ENCODE measurements around the gene APBA2. TPM values are rescaled to one million over a fixed set of nuclear protein-coding genes. Genes with fewer than 3 reads are reported as not detected.

Gene APBA2
- total and polyA plus RNA-seq, 2 of the 4 experiments (the other 2 are of a cell fraction) = 21.7 to 33.0 TPM

- H3K4me3 ChIP-seq (ENCODE audit: insufficient read depth, low read depth, low read length) = no peak overlapping the region
- H2AFZ ChIP-seq (replicated peaks; ENCODE audit: low read length, poor library complexity) = no peak overlapping the region
- no peak overlapping the region for H4K5ac ChIP-seq (ENCODE audit: low read depth, low read length)
- no peak overlapping the region for H3K56ac ChIP-seq (ENCODE audit: extremely low read depth, insufficient read depth, low read length)
- H3K9ac ChIP-seq (ENCODE audit: low read depth, low read length) = no peak overlapping the region
- no CpG with 5 or more reads among the region's 15 CpGs for WGBS, 2 experiments (ENCODE audit: extremely low coverage in 2 of 2, insufficient read length in 1 of 2)
- H4K20me1 ChIP-seq (ENCODE audit: insufficient read depth, low read length) = no peaks in the 10 kb centered on the region
- no peaks in the 10 kb centered on the region; the same call in 1 of the 2 replicates for H3K36me3 ChIP-seq (ENCODE audit: control insufficient read depth, insufficient read depth, low read length)
- no peak overlapping the region for H4K91ac ChIP-seq (ENCODE audit: insufficient read depth, low read depth, low read length)
- H3K18ac ChIP-seq (ENCODE audit: low read depth, low read length) = no peak overlapping the region
- ChIA-PET CTCF (no interaction called here), POLR2A (ENCODE audit: unreplicated experiment) (no interaction called here)
- dilution Hi-C loops (cut with HindIII; ENCODE audit: low sequenced_read_pairs, unreplicated experiment) (no loop called here), in situ Hi-C loops (cut with MboI; ENCODE audit: low sequenced_read_pairs) (no loop called here), intact Hi-C loops (cut with micrococcal nuclease) (no loop called here)
- H3K4ac ChIP-seq (ENCODE audit: low read depth, low read length) = no peak overlapping the region
- peaks cover 10% of the 10 kb centered on the region; the same call in 1 of the 2 replicates for H3K9me1 ChIP-seq (ENCODE audit: insufficient read depth, low read length)
- no peak overlapping the region for H2BK5ac ChIP-seq (ENCODE audit: low read depth, low read length, poor library complexity, severe bottlenecking)
- TF ChIP-seq RCOR1 (IDR thresholded peaks at IDR 0.05; ENCODE audit: insufficient replicate concordance, low read length) (no peak), SMC3 (IDR thresholded peaks at IDR 0.05; ENCODE audit: low read depth, low read length) (no peak), RAD21 (IDR thresholded peaks at IDR 0.05; ENCODE audit: low read length) (no peak), USF2 (IDR thresholded peaks at IDR 0.05; ENCODE audit: low read depth, low read length) (no peak), MAZ (IDR thresholded peaks at IDR 0.05; ENCODE audit: borderline replicate concordance, low read depth, low read length) (no peak), CTCF (conservative IDR thresholded peaks at IDR 0.05; ENCODE audit: low read depth, low read length) (no peak), ELK1 (IDR thresholded peaks at IDR 0.05; ENCODE audit: borderline replicate concordance, low read depth, low read length) (no peak), CEBPB (IDR thresholded peaks at IDR 0.05; ENCODE audit: low read depth, low read length) (no peak), CHD1 (IDR thresholded peaks at IDR 0.05; ENCODE audit: low read depth, low read length) (no peak), MAFK (IDR thresholded peaks at IDR 0.05; ENCODE audit: low read depth, low read length) (no peak), POLR2A (IDR thresholded peaks at IDR 0.05; ENCODE audit: low read depth, low read length) (no peak), BHLHE40 (IDR thresholded peaks at IDR 0.05; ENCODE audit: low read depth, low read length) (no peak)
- no peak overlapping the region for H2BK15ac ChIP-seq (ENCODE audit: low read depth, low read length)
- no peaks in the 10 kb centered on the region for H3K4me1 ChIP-seq (ENCODE audit: control insufficient read depth, insufficient read depth, low read length)
- H3K4me2 ChIP-seq (ENCODE audit: low read depth, low read length) = no peak overlapping the region
- no peak overlapping the region for H3K14ac ChIP-seq (replicated peaks; ENCODE audit: low read depth, low read length)
- no peak overlapping the region for H2BK20ac ChIP-seq (ENCODE audit: low read depth, low read length)
- no peak overlapping the region for H2BK120ac ChIP-seq (ENCODE audit: low read depth, low read length)
- no peaks in the 10 kb centered on the region for H3K27me3 ChIP-seq (ENCODE audit: control insufficient read depth, insufficient read depth, low read length)
- H2AK9ac ChIP-seq (replicated peaks; ENCODE audit: low read depth, low read length, poor library complexity) = no peak overlapping the region
- no peak overlapping the region for H4K8ac ChIP-seq (ENCODE audit: low read depth in 2 of 2, low read length in 2 of 2)
- H3K23ac ChIP-seq (ENCODE audit: low read depth, low read length) = no peak overlapping the region
- no peak overlapping the region for H3K27ac ChIP-seq (ENCODE audit: insufficient read depth, low read length)
- ATAC-seq (ENCODE audit: low read depth) = no peak
- H3K79me1 ChIP-seq (ENCODE audit: low read depth in 1 of 2, low read length in 2 of 2) = peaks cover 15 to 42% of the 10 kb centered on the region in 2 experiments
- no peaks in the 10 kb centered on the region for H3K9me3 ChIP-seq (ENCODE audit: control insufficient read depth, insufficient read depth, low read length)
- H2AK5ac ChIP-seq (ENCODE audit: low read depth, low read length) = no peak overlapping the region
- no peak for DNase-seq
- BruUV-seq (replicated peaks) = no TSS peak
These were observed 56.8 kb downstream of the APBA2 start for GRCh38 chr15:28942571-28942970.
